Measurements from ENCODE around the gene ST3GAL4.
"Not testable (repeated sequence)": the region's sequence is repeated elsewhere in the genome, so short reads cannot be mapped to it uniquely, and the experiment has no call there.

Gene ST3GAL4, protein sequence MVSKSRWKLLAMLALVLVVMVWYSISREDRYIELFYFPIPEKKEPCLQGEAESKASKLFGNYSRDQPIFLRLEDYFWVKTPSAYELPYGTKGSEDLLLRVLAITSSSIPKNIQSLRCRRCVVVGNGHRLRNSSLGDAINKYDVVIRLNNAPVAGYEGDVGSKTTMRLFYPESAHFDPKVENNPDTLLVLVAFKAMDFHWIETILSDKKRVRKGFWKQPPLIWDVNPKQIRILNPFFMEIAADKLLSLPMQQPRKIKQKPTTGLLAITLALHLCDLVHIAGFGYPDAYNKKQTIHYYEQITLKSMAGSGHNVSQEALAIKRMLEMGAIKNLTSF

DNA sequence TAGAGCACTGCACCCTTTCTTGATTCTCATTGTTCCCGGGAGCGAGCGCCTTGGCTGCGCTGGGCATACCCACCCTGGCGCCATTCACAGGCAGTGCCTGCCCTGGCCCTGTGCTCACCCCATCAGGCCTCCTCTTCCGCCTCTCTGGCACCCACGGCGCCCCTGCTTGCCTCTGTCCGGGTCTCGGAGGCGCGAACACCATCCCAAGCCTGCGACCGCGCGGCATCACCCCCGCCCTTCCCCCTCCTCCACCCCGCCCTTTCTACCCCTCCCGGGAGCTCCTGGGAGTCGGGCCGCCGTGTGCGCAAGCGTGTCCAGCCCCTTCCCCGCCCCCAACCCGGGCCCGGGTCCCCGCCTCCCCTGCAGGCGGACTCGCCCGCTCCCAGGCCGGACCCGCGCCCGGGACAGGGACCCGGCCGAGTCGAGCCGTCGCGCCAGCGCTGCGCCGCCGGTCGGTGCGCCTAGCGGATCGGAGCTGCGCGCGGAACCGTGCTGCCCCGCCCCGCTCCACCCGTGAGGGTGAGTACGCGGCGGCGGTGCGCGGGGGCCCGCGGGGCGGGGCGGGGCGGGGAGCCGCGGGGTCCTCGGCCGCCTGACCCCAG is at the start of gene ST3GAL4:
ST3GAL4 (plus strand) TSS at position 363 of the 602 bp plus-strand sequence. CDS start 50,470 bp downstream, outside the sequence.
- TF ChIP-seq, protein P1, sequence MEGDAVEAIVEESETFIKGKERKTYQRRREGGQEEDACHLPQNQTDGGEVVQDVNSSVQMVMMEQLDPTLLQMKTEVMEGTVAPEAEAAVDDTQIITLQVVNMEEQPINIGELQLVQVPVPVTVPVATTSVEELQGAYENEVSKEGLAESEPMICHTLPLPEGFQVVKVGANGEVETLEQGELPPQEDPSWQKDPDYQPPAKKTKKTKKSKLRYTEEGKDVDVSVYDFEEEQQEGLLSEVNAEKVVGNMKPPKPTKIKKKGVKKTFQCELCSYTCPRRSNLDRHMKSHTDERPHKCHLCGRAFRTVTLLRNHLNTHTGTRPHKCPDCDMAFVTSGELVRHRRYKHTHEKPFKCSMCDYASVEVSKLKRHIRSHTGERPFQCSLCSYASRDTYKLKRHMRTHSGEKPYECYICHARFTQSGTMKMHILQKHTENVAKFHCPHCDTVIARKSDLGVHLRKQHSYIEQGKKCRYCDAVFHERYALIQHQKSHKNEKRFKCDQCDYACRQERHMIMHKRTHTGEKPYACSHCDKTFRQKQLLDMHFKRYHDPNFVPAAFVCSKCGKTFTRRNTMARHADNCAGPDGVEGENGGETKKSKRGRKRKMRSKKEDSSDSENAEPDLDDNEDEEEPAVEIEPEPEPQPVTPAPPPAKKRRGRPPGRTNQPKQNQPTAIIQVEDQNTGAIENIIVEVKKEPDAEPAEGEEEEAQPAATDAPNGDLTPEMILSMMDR (IDR thresholded peaks at IDR 0.05; ENCODE audit: insufficient read depth, low read length, poor library complexity, severe bottlenecking) = no peak
- peak; percentile 71 for DNase-seq (ENCODE audit: extremely low read depth, insufficient read length)
- Histone ChIP-seq H3K27me3 (replicated peaks; ENCODE audit: control insufficient read depth, insufficient read depth, low read length) (no peaks in the 10 kb centered on the region), H3K36me3 (ENCODE audit: control insufficient read depth, insufficient read depth, low read length) (no peaks in the 10 kb centered on the region; the same call in 1 of the 2 replicates), H3K4me3 (replicated peaks; ENCODE audit: low read depth, low read length) (peak within 1 kb of the TSS; percentile 78)

DNA sequence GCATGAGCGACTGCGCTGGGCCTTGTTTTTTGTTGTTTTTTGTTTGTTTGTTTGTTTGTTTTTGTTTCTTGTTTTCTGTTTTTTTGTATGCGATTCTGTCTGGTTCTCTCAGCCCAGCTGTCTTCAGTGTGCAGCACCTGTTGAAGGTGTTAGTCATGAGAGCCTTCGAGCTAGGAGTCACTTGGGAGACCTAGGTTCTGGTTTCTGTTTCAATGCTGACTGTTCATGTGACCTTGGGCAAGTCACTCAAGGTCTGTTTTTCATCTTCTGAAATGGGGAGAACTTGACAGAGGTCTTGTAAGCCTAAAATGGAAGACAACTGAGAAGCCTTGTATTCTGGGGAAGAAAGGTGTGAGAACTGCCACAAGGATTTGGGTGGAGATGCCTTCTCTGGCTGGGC is 49.8 kb upstream of the ST3GAL4 start:
- TF ChIP-seq, protein P1 (IDR thresholded peaks at IDR 0.05; ENCODE audit: insufficient read depth, low read length, poor library complexity, severe bottlenecking) = no peak
- H3K27me3 ChIP-seq (replicated peaks; ENCODE audit: control insufficient read depth, insufficient read depth, low read length) = no peaks in the 10 kb centered on the region
- H3K36me3 ChIP-seq (ENCODE audit: control insufficient read depth, insufficient read depth, low read length) = peaks cover 3% of the 10 kb centered on the region; the same call in 1 of the 2 replicates
- no peak overlapping the region for H3K4me3 ChIP-seq (replicated peaks; ENCODE audit: low read depth, low read length)
- DNase-seq (ENCODE audit: extremely low read depth, insufficient read length) = no peak

DNA sequence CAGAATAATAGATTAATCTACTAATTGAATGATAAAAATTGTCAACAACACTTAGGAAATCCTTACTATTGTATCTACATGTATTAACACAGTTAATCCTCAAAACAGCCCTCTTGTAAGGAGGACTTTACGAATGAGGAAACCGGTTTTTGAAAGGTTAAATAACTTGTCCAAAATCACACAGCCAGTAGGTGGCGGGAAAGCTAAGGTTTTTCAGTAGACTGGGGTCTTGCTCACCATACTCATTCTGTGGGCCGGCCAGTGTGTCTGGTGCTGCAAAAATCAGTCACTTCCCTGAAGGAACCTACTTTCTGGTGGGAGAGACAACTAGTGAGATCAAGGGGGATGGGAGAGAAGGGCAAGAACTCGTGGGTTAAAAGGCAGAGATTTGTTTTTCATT is 47.8 kb upstream of the ST3GAL4 start:
- H3K36me3 ChIP-seq (ENCODE audit: control insufficient read depth, insufficient read depth, low read length) = peaks cover 3% of the 10 kb centered on the region; the same call in 1 of the 2 replicates
- DNase-seq (ENCODE audit: extremely low read depth, insufficient read length) = no peak
- H3K27me3 ChIP-seq (replicated peaks; ENCODE audit: control insufficient read depth, insufficient read depth, low read length) = no peaks in the 10 kb centered on the region
- TF ChIP-seq, protein P1 (IDR thresholded peaks at IDR 0.05; ENCODE audit: insufficient read depth, low read length, poor library complexity, severe bottlenecking) = peak; percentile 42
- H3K4me3 ChIP-seq (replicated peaks; ENCODE audit: low read depth, low read length) = no peak overlapping the region

DNA sequence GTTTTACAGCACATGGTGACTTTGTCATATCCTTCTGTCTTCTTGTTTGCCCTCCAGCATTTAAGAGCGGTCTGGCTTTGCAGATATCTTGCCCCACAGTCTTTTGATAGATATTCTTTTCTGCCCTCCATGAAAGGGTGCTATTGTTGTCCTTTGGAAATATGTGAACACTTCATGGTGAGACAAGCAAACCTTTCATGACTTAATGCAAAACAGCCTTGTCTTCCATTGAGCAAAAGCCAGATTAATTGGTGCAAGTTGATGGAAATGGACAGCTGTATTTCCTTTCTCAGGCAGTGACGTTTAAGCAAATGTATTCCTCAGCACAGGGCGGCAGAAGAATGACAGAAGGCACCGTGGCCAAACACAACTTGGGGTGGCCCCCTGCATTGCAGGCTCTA is 47.2 kb upstream of the ST3GAL4 start:
- Histone ChIP-seq H3K36me3 (ENCODE audit: control insufficient read depth, insufficient read depth, low read length) (peaks cover 3% of the 10 kb centered on the region; the same call in 1 of the 2 replicates), H3K27me3 (replicated peaks; ENCODE audit: control insufficient read depth, insufficient read depth, low read length) (no peaks in the 10 kb centered on the region), H3K4me3 (replicated peaks; ENCODE audit: low read depth, low read length) (no peak overlapping the region)
- no peak for DNase-seq (ENCODE audit: extremely low read depth, insufficient read length)
- TF ChIP-seq, protein P1 (IDR thresholded peaks at IDR 0.05; ENCODE audit: insufficient read depth, low read length, poor library complexity, severe bottlenecking) = no peak

DNA sequence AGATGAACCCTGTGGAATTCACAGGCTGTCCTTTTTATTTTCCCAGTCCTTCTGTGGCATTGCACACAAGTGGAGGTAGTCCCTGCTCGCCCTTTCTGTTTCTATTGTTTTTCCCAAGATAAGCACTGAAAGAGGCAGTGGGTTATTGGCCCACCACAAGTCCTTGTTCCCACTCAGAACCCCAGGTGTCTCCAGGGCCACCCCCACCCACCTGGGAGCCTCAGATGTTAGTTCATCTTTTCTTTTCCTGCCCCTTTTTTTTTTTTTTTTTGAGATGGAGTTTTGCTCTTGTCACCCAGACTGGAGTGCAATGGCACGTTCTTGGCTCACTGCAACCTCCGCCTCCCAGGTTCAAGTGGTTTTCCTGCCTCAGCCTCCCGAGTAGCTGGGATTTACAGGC is 46.7 kb upstream of the ST3GAL4 start:
- DNase-seq (ENCODE audit: extremely low read depth, insufficient read length); H3K27me3 ChIP-seq (replicated peaks; ENCODE audit: control insufficient read depth, insufficient read depth, low read length); H3K4me3 ChIP-seq (replicated peaks; ENCODE audit: low read depth, low read length); H3K36me3 ChIP-seq (ENCODE audit: control insufficient read depth, insufficient read depth, low read length): not testable (repeated sequence)

DNA sequence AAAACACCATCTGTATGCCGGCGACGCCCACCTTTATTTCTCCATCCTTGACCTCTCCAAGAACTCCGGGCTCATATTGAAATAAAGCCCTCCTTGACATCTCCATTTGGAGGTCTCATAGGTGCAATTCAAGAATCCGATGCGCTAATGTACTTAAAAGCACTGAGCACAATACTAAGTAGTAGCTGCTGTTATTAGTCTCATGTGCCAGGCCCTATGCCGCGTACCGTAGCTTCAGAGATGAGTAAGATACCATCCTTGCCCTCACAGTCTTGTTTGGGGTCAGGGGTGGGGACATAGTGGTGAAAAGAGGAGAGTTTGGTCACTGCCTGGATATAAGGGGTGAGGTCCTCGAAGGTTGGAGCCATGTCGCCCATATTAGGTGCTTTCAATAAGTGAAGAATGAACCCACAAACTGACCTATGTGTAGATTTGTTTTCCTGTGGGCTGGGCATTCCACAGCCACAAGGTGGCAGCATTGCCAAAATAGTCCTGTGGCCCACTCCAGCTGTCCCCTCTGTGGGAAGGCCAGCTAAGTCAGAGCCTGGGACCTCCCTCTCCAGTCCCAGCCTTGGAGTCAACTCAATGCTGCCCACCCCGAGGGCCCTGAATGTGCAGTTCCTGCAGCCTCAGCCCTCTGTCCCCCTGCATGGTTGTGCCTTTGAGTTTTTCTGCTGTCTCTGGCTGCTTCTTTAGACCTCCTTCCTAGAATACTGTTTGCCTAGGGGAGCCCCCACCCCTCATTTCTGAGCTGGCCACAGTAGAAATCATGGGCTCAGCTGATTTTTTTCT is 45.1 kb upstream of the ST3GAL4 start:
- Histone ChIP-seq H3K27me3 (replicated peaks; ENCODE audit: control insufficient read depth, insufficient read depth, low read length) (no peaks in the 10 kb centered on the region), H3K4me3 (replicated peaks; ENCODE audit: low read depth, low read length) (no peak overlapping the region), H3K36me3 (ENCODE audit: control insufficient read depth, insufficient read depth, low read length) (peaks cover 3% of the 10 kb centered on the region; the same call in 1 of the 2 replicates)
- TF ChIP-seq, protein P1 (IDR thresholded peaks at IDR 0.05; ENCODE audit: insufficient read depth, low read length, poor library complexity, severe bottlenecking) = peak; percentile 86
- DNase-seq (ENCODE audit: extremely low read depth, insufficient read length) = no peak

Data from GM06990 (cell line).